A549 treated with AZD2906 at 1 μM for 4 hours (cell line): ENCODE measurements around the gene NR1H2. TPM values are rescaled to one million over a fixed set of nuclear protein-coding genes. Genes with fewer than 3 reads are reported as not detected.

ENCODE experiments used
- total RNA-seq: library from RNA; stranded (reverse); fragments of 200-300 nt; extraction: Qiagen RNA extraction; gene quantifications from 5 replicates; pipeline ENCODE4 v1.2.3, GENCODE V29; 2022

The NR1H2 gene
- total RNA-seq = 63.9 to 82.3 TPM (median 79.4 TPM) in 5 replicates

GRCh38 chr19:50376166-50377050 is at the start of gene NR1H2:
Gene NR1H2, plus strand, starts transcription at chr19:50376457. Its CDS starts 1,149 bp downstream, at chr19:50377606.

GRCh38 chr19:50329146-50329925 is 46.9 kb upstream of the NR1H2 start, which contains the start of gene KCNC3:
Gene KCNC3, minus strand, starts transcription at chr19:50329377. Its CDS starts 295 bp downstream, at chr19:50329082.

GRCh38 chr19:50365434-50366306 is 10.6 kb upstream of the NR1H2 start, which contains the start of gene NAPSA:
Gene NAPSA, minus strand, starts transcription at chr19:50365639. Its CDS starts 18 bp downstream, at chr19:50365621.

GRCh38 chr19:50383852-50384684 is 7.8 kb downstream of the NR1H2 start, which contains the start of gene POLD1:
Gene POLD1, plus strand, starts transcription at chr19:50384347. Its CDS starts 14,505 bp downstream, at chr19:50398852.

GRCh38 chr19:50418176-50419021 is 42.1 kb downstream of the NR1H2 start, which contains the start of gene SPIB:
Gene SPIB, plus strand, starts transcription at chr19:50418938. Its CDS starts 25 bp downstream, at chr19:50418963.

GRCh38 chr19:50432221-50433028 is 56.2 kb downstream of the NR1H2 start, which contains the start of gene MYBPC2:
Gene MYBPC2, plus strand, starts transcription at chr19:50432892. Its CDS starts 62 bp downstream, at chr19:50432954.

Other genes with a start within 250 kb of the NR1H2 start
- gene IZUMO2, start 213.2 kb upstream of the NR1H2 start, total RNA-seq = not detected in 5 replicates
- gene MYH14, start 172.8 kb upstream of the NR1H2 start, total RNA-seq = 5.3 to 6.4 TPM (median 5.8 TPM) in 5 replicates
- gene KCNC3, start 47.1 kb upstream of the NR1H2 start, total RNA-seq = 0.96 to 1.5 TPM (median 1.5 TPM) in 5 replicates
- gene NAPSA, start 10.8 kb upstream of the NR1H2 start, total RNA-seq = 0.51 to 1.0 TPM (median 0.87 TPM) in 5 replicates
- gene POLD1, start 7.9 kb downstream of the NR1H2 start, total RNA-seq = 48.0 to 80.8 TPM (median 75.0 TPM) in 5 replicates
- 0.06 to 0.27 TPM (median 0.24 TPM) in 5 replicates for gene SPIB, start 42.5 kb downstream of the NR1H2 start, total RNA-seq
- gene MYBPC2, start 56.4 kb downstream of the NR1H2 start, total RNA-seq = not detected in 5 replicates
- gene EMC10, start 100.0 kb downstream of the NR1H2 start, total RNA-seq = 113 to 166 TPM (median 158 TPM) in 5 replicates
- gene GARIN5A, start 100.4 kb downstream of the NR1H2 start, total RNA-seq = 1.4 to 2.3 TPM (median 2.0 TPM) in 5 replicates
- 53.8 to 91.0 TPM (median 86.2 TPM) in 5 replicates for gene JOSD2, start 134.7 kb downstream of the NR1H2 start, total RNA-seq
- not detected in 5 replicates for gene ASPDH, start 137.5 kb downstream of the NR1H2 start, total RNA-seq
- gene LRRC4B, start 192.0 kb downstream of the NR1H2 start, total RNA-seq = 0.41 to 0.55 TPM (median 0.44 TPM) in 5 replicates